DLD1 (cell line): ENCODE measurements around the gene TSHZ3.

Experiments used
- in situ Hi-C: cut with HindIII; loops from 2 replicates; pipeline ENCODE4 v1.10.0; 2017; ENCODE audit warnings: low sequenced_read_pairs

TSHZ3 gene

GRCh38 chr19:31253526-31254179, 95.6 kb downstream of the TSHZ3 start:
- in situ Hi-C loops = no loop called here

GRCh38 chr19:31252441-31252840, 96.8 kb downstream of the TSHZ3 start:
- in situ Hi-C loops = no loop called here

GRCh38 chr19:31249217-31249616, 100.0 kb downstream of the TSHZ3 start:
- in situ Hi-C loops = no loop called here

- in situ Hi-C loops = no loop called here
Observed at GRCh38 chr19:31235806-31236205, 113.4 kb downstream of the TSHZ3 start.

DNA sequence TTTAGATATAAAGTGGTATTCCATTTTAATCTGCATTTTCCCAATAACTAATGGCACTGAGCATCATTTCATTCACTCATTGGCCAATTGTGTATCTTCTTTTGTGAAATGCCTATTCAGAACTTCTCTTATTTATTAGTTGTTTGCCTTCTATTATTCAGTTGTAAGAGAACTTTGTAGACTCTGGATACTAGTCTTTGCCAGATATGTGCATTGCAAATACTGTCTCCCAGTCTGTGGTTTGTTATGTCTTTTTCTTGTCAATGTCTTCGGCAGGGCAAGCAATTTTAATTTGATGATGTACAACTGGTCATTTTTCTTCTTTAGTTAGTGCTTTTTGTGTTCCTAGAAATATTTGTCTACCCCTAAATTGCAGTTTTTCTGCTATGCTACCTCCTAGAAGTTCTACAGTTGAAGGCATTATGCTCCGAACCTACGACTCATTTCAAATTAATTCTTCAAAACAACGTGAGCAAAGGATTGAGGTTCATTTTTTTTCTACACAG, 115.9 kb downstream of the TSHZ3 start:
- in situ Hi-C loops = no loop called here

- in situ Hi-C loops = no loop called here
Observed at GRCh38 chr19:31232871-31233270, 116.4 kb downstream of the TSHZ3 start.

GRCh38 chr19:31232180-31232579, 117.1 kb downstream of the TSHZ3 start:
- in situ Hi-C loops = no loop called here

DNA sequence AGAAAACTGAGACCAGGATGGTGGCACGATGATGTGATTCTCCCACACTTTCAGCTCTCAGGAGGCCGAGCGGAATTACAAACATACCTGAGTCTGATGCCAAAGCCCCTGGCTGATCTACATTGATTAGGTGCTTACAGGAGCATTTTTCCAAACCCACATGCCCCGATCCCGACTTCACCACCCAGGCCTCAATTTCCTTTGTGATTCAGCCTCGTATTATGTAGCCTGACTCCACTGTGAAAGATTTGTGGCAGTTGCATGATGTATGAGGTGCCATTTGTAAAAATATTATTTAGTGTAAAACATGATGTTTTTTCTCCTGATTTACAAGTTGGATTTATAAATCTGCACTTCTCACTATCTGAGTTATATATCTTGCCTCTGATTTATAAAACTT, 118.0 kb downstream of the TSHZ3 start:
- in situ Hi-C loops = no loop called here

GRCh38 chr19:31226151-31226935, 122.9 kb downstream of the TSHZ3 start:
- in situ Hi-C loops = no loop called here
